ENCODE data around the gene LRRC66.

GRCh38 chr4:51998837-51999236, 21.3 kb downstream of the LRRC66 start:
- TF ChIP-seq YY1 (IDR thresholded peaks at IDR 0.05; ENCODE audit: insufficient read depth, insufficient read length) (no peak), ZNF274 (IDR thresholded peaks at IDR 0.05; ENCODE audit: low read depth, low read length) (no peak)
